Endothelial cell of umbilical vein (primary cell): Measurements from ENCODE around the gene AGL. TPM values are rescaled to one million over a fixed set of nuclear protein-coding genes. Genes with fewer than 3 reads are reported as not detected.

ENCODE experiments used
- BruUV-seq: library from RNA; stranded (reverse); fragments of 400-500 nt; replicated peaks from 2 replicates; lab custom pipeline; 2021; lab: Mats Ljungman, UMichigan
- CTCF ChIA-PET: fragments of 300-600, 350-600 bp; sonication (Branson Sonifier 250); formaldehyde crosslinking; loops from one replicate; lab custom pipeline; 2021; ENCODE audit warnings: antibody characterized with exemption, inconsistent platforms; lab: Charles Lee
- POLR2A ChIA-PET: fragments of 300-600, 350-600 bp; sonication (Branson Sonifier 250); formaldehyde crosslinking; loops from one replicate; lab custom pipeline; 2021; ENCODE audit warnings: antibody characterized with exemption, inconsistent platforms; lab: Charles Lee
- DNase-seq: peaks from one replicate; pipeline ENCODE4 v3.0.0-alpha.2; 2011; ENCODE audit warnings: low read depth, low spot score
- FAIRE-seq: peaks from 2 replicates; lab custom pipeline; 2011; peaks lifted over from hg19 to GRCh38; lab: Jason Lieb, UNC
- H2AFZ ChIP-seq: 2 replicates; pipeline ENCODE4 v1.6.0; 2012; ENCODE audit warnings: low read depth, low read length, control low read depth, inconsistent platforms
- H3K27ac ChIP-seq: 2 replicates; pipeline ENCODE4 v1.5.1; 2011; ENCODE audit warnings: low read depth, mild to moderate bottlenecking, control low read depth, low read length, moderate library complexity; ENCODE audit not compliant: insufficient read depth
- H3K27me3 ChIP-seq, 2 experiments: 2 replicates each; pipeline versions ENCODE4 v1.6.0 to v1.6.1; 2011; ENCODE audit warnings: low read length in 2 of 2, mixed read lengths in 1 of 2; ENCODE audit not compliant: control insufficient read depth in 2 of 2, insufficient read depth in 2 of 2
- H3K36me3 ChIP-seq, 2 experiments: 2 replicates in 1 of 2; 3 replicates in 1 of 2; pipeline ENCODE4 v1.5.1; 2011; ENCODE audit warnings: low read length in 2 of 2, mild to moderate bottlenecking in 1 of 2, moderate library complexity in 1 of 2; ENCODE audit not compliant: control insufficient read depth in 2 of 2, insufficient read depth in 2 of 2; ENCODE audit errors: extremely low read depth in 1 of 2
- H3K4me1 ChIP-seq: 3 replicates; pipeline ENCODE4 v1.5.1; 2011; ENCODE audit warnings: mild to moderate bottlenecking, low read length; ENCODE audit not compliant: control insufficient read depth, insufficient read depth; ENCODE audit errors: extremely low read depth
- H3K4me2 ChIP-seq: 2 replicates; pipeline ENCODE4 v1.6.1; 2011; ENCODE audit warnings: low read length, control low read depth, mixed read lengths; ENCODE audit not compliant: insufficient read depth
- H3K4me3 ChIP-seq, 3 experiments: fragments of 200-600 bp in 1 of 3; sonication (generic), shearing (Covaris generic) in 1 of 3; replicated peaks in 1 of 3; 2 replicates each; pipeline ENCODE4 v1.5.1; 2011 to 2016; ENCODE audit warnings: control low read depth in 3 of 3, low read length in 3 of 3, mild to moderate bottlenecking in 2 of 3, inconsistent platforms in 1 of 3, low read depth in 1 of 3, moderate library complexity in 1 of 3; ENCODE audit not compliant: insufficient read depth in 1 of 3
- H3K79me2 ChIP-seq: 2 replicates; pipeline ENCODE4 v1.6.0; 2012; ENCODE audit warnings: low read length, inconsistent platforms; ENCODE audit not compliant: control insufficient read depth, insufficient read depth
- H3K9ac ChIP-seq: replicated peaks from 2 replicates; pipeline ENCODE3; 2011; ENCODE audit warnings: low read length, control low read depth; ENCODE audit not compliant: insufficient read depth; ENCODE audit errors: extremely low read depth
- H3K9me1 ChIP-seq: replicated peaks from 3 replicates; pipeline ENCODE4 v1.6.0; 2011; ENCODE audit warnings: mild to moderate bottlenecking, low read length; ENCODE audit not compliant: control insufficient read depth, insufficient read depth; ENCODE audit errors: extremely low read depth
- H3K9me3 ChIP-seq: replicated peaks from 2 replicates; pipeline ENCODE4 v1.5.1; 2012; ENCODE audit warnings: low read length, inconsistent platforms; ENCODE audit not compliant: control insufficient read depth, insufficient read depth
- H4K20me1 ChIP-seq: replicated peaks from 2 replicates; pipeline ENCODE3; 2011; ENCODE audit warnings: mild to moderate bottlenecking, low read length; ENCODE audit not compliant: control insufficient read depth, insufficient read depth; ENCODE audit errors: extremely low read depth
- CTCF ChIP-seq, 2 donors: IDR thresholded peaks; 1 replicate in 1 of 2; 2 replicates in 1 of 2; pipeline ENCODE4 v1.5.1; 2011; ENCODE audit warnings: low read length in 2 of 2, mild to moderate bottlenecking in 2 of 2, moderate library complexity in 2 of 2, control low read depth in 1 of 2, inconsistent platforms in 1 of 2, low read depth in 1 of 2; ENCODE audit not compliant: insufficient read depth in 1 of 2; ENCODE audit errors: extremely low read depth in 1 of 2
- EZH2 ChIP-seq: IDR thresholded peaks from 2 replicates; pipeline ENCODE4 v1.6.1; 2012; ENCODE audit warnings: borderline replicate concordance, low read depth, mild to moderate bottlenecking, moderate library complexity, low read length, inconsistent platforms; ENCODE audit not compliant: severe bottlenecking
- FOS ChIP-seq: IDR thresholded peaks from 2 replicates; pipeline ENCODE4 v1.6.1; 2011; ENCODE audit warnings: mild to moderate bottlenecking, low read length, moderate library complexity, borderline replicate concordance; ENCODE audit not compliant: insufficient read depth
- GATA2 ChIP-seq: IDR thresholded peaks from 2 replicates; pipeline ENCODE4 v1.7.0; 2011; ENCODE audit warnings: low read depth, mild to moderate bottlenecking, moderate library complexity, mixed read lengths, low read length; ENCODE audit not compliant: insufficient read length, insufficient read depth
- JUN ChIP-seq: IDR thresholded peaks from 2 replicates; pipeline ENCODE4 v1.6.1; 2011; ENCODE audit warnings: borderline replicate concordance, low read depth; ENCODE audit not compliant: insufficient read length, insufficient read depth
- MAX ChIP-seq: IDR thresholded peaks from 2 replicates; pipeline ENCODE4 v1.6.1; 2011; ENCODE audit not compliant: insufficient read depth, insufficient read length
- MYC ChIP-seq: IDR thresholded peaks from one replicate; pipeline ENCODE4 v1.6.1; 2011; ENCODE audit warnings: mild to moderate bottlenecking, low read depth, low read length
- POLR2A ChIP-seq: IDR thresholded peaks from 2 replicates; pipeline ENCODE4 v1.6.1; 2012; ENCODE audit warnings: low read depth, mild to moderate bottlenecking, control low read depth, low read length
- POLR2AphosphoS5 ChIP-seq: IDR thresholded peaks from 2 replicates; pipeline ENCODE4 v1.6.1; 2012; ENCODE audit warnings: low read depth, mild to moderate bottlenecking, control low read depth, low read length, moderate library complexity; ENCODE audit not compliant: insufficient read depth
- dilution Hi-C: fragments of 300-500 bp; cut with MboI; formaldehyde crosslinking; loops from one replicate; pipeline ENCODE4 v1.15.0; 2019; ENCODE audit warnings: low sequenced_read_pairs; ENCODE audit not compliant: extremely low pct_ligation_motif_present
- intact Hi-C: fragments of 100-400 bp; cut with micrococcal nuclease; formaldehyde crosslinking; loops from one replicate; pipeline ENCODE4 v1.10.0; 2022
- polyA plus RNA-seq, 4 experiments: library from polyadenylated mRNA; depleted of rRNA in 3 of 4; stranded (reverse) in 3 of 4; unstranded in 1 of 4; fragments of >200 nt; gene quantifications; 2 replicates each; pipeline versions ENCODE4 v1.2.1 to v1.2.3, GENCODE V29; 2011 to 2012; ENCODE audit warnings: missing spikeins in 1 of 4
- total RNA-seq: library from RNA; stranded (reverse); gene quantifications from 2 replicates; pipeline ENCODE4 v1.2.3, GENCODE V29; 2021

Gene AGL
- total and polyA plus RNA-seq, 2 donors (not counting 3 experiments of a cell fraction or from before 2014, with no cell fraction given): 1.5 to 10.7 TPM

GRCh38 chr1:99919220-99919619, 69.1 kb downstream of the AGL start:
- TF ChIP-seq EZH2 (no peak), MAX (no peak), FOS (no peak), POLR2A (no peak), POLR2AphosphoS5 (no peak), MYC (no peak), CTCF (IDR thresholded peaks at IDR 0.05; ENCODE audit: extremely low read depth in 1 of 2, insufficient read depth in 1 of 2, low read depth in 1 of 2, low read length in 2 of 2) (no peak), GATA2 (no peak), JUN (no peak)
- no peak overlapping the region for H3K9ac ChIP-seq
- no peaks in the 10 kb centered on the region for H3K27me3 ChIP-seq
- H3K9me3 ChIP-seq: no peaks in the 10 kb centered on the region
- no peak for FAIRE-seq
- H4K20me1 ChIP-seq: no peaks in the 10 kb centered on the region
- dilution Hi-C loops (no loop called here), intact Hi-C loops (no loop called here)
- H3K4me1 ChIP-seq: no peaks in the 10 kb centered on the region
- no peaks in the 10 kb centered on the region for H3K9me1 ChIP-seq
- no peak overlapping the region for H3K4me3 ChIP-seq
- ChIA-PET CTCF (no interaction called here), POLR2A (no interaction called here)
- H3K27ac ChIP-seq: no peak overlapping the region
- H2AFZ ChIP-seq: no peak overlapping the region
- no peak overlapping the region for H3K4me2 ChIP-seq
- no peaks in the 10 kb centered on the region for H3K36me3 ChIP-seq
- no TSS peak for BruUV-seq
- H3K79me2 ChIP-seq: no peaks in the 10 kb centered on the region
- DNase-seq: no peak
